ENCODE measurements around the gene SUN2.

DNA sequence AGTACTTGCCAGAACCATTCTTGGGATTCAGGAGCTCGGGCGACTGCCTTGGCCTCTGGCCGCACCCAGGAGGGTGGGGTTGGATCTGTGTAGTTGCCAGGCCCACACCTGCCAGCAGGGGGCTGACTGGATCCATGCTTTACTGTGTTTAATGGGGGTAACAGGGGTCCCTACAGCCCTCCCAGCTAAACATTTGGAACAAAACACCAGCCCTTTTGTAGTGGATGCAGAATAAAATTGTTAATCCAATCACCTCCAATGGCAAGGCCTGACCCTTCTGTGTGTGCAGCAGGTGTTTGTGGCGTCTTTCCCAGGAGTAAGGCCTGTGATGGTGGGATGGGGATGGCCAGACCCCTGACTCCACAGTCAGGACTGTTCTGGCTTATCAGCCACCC, 22.5 kb downstream of the SUN2 start:
- TF ChIP-seq, protein P1, sequence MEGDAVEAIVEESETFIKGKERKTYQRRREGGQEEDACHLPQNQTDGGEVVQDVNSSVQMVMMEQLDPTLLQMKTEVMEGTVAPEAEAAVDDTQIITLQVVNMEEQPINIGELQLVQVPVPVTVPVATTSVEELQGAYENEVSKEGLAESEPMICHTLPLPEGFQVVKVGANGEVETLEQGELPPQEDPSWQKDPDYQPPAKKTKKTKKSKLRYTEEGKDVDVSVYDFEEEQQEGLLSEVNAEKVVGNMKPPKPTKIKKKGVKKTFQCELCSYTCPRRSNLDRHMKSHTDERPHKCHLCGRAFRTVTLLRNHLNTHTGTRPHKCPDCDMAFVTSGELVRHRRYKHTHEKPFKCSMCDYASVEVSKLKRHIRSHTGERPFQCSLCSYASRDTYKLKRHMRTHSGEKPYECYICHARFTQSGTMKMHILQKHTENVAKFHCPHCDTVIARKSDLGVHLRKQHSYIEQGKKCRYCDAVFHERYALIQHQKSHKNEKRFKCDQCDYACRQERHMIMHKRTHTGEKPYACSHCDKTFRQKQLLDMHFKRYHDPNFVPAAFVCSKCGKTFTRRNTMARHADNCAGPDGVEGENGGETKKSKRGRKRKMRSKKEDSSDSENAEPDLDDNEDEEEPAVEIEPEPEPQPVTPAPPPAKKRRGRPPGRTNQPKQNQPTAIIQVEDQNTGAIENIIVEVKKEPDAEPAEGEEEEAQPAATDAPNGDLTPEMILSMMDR (IDR thresholded peaks at IDR 0.05), result peak; percentile 20 to 66 (median 52)
- TF ChIP-seq POLR2A (IDR thresholded peaks at IDR 0.05), result no peak
